Stimulated activated CD4-positive, alpha-beta T cell treated with anti-CD3 and anti-CD28 coated beads, Interleukin-4, amount 100 ng/mL, for 4 hours (primary cell): ENCODE measurements around the gene C10orf71.

Experiments used
- DNase-seq, 2 experiments: peaks; one replicate each; pipeline ENCODE4 v3.0.0-alpha.2; 2020

Gene C10orf71

GRCh38 chr10:49298983-49299815 is at the start of gene C10orf71:
C10orf71 (plus strand) TSS chr10:49299170; CDS start chr10:49322546, 23,376 bp downstream.
- no peak for DNase-seq

- DNase-seq: no peak
Measured at GRCh38 chr10:49252313-49253034, 46.5 kb upstream of the C10orf71 start.

- no peak for DNase-seq
Measured at GRCh38 chr10:49253340-49253906, 45.5 kb upstream of the C10orf71 start.

- DNase-seq: no peak
Measured at GRCh38 chr10:49254150-49254549, 44.8 kb upstream of the C10orf71 start.

- no peak for DNase-seq
Measured at GRCh38 chr10:49254556-49255318, 44.2 kb upstream of the C10orf71 start.

- DNase-seq: no peak
Measured at GRCh38 chr10:49255883-49256282, 43.1 kb upstream of the C10orf71 start.

GRCh38 chr10:49257154-49257553 is 41.8 kb upstream of the C10orf71 start:
- DNase-seq: no peak

- DNase-seq: no peak
Measured at GRCh38 chr10:49257626-49258349, 41.2 kb upstream of the C10orf71 start.

GRCh38 chr10:49258350-49258683 is 40.7 kb upstream of the C10orf71 start:
- no peak for DNase-seq

- no peak for DNase-seq
Measured at GRCh38 chr10:49260644-49261296, 38.2 kb upstream of the C10orf71 start.

GRCh38 chr10:49263591-49263990 is 35.4 kb upstream of the C10orf71 start:
- DNase-seq: no peak

GRCh38 chr10:49264177-49264677 is 34.7 kb upstream of the C10orf71 start:
- no peak for DNase-seq

GRCh38 chr10:49265885-49266284 is 33.1 kb upstream of the C10orf71 start:
- no peak for DNase-seq

- DNase-seq: no peak
Measured at GRCh38 chr10:49268185-49268584, 30.8 kb upstream of the C10orf71 start.

GRCh38 chr10:49269523-49269922 is 29.4 kb upstream of the C10orf71 start:
- DNase-seq: no peak

- DNase-seq: no peak
Measured at GRCh38 chr10:49270565-49270964, 28.4 kb upstream of the C10orf71 start.

- DNase-seq: no peak
Measured at GRCh38 chr10:49271346-49271745, 27.6 kb upstream of the C10orf71 start.

GRCh38 chr10:49272251-49273081 is 26.5 kb upstream of the C10orf71 start:
- DNase-seq: no peak

- DNase-seq: no peak
Measured at GRCh38 chr10:49273082-49273465, 25.9 kb upstream of the C10orf71 start.

- DNase-seq: no peak
Measured at GRCh38 chr10:49273626-49274025, 25.3 kb upstream of the C10orf71 start.

GRCh38 chr10:49274886-49275285 is 24.1 kb upstream of the C10orf71 start:
- DNase-seq: no peak
